HG03521 (cell line): ENCODE results near the gene GMPR2.

Experiments used
- ATAC-seq: cut with Tn5 transposase; IDR thresholded peaks from one replicate; pipeline ENCODE4 v1.9.1; 2021; ENCODE audit warnings: mild to moderate bottlenecking, moderate library complexity; ENCODE audit not compliant: unreplicated experiment

Gene GMPR2

DNA sequence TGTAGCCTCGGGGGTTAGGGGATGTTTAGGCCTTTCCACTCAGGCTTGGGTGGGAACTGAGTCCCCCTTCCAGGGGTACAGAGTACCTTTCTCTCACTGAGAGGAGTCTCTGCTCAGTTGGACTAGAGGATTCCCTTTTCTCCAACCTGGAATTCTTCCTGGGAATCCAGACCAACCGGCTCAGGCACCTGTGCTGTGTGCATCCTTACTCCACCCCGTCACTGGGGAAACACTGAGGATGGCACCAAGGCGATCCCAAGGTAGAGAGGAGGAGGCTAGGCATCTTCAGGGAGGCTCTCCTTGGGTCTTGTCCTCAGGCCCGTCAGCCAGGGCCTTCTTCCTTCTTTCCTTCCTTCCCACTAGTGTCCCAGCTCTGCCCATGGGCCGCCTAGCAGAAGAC lies 31.1 kb downstream of the GMPR2 start:
- ATAC-seq, result no peak

- ATAC-seq, result no peak
These were observed 31.6 kb downstream of the GMPR2 start for GRCh38 chr14:24264298-24264697.

DNA sequence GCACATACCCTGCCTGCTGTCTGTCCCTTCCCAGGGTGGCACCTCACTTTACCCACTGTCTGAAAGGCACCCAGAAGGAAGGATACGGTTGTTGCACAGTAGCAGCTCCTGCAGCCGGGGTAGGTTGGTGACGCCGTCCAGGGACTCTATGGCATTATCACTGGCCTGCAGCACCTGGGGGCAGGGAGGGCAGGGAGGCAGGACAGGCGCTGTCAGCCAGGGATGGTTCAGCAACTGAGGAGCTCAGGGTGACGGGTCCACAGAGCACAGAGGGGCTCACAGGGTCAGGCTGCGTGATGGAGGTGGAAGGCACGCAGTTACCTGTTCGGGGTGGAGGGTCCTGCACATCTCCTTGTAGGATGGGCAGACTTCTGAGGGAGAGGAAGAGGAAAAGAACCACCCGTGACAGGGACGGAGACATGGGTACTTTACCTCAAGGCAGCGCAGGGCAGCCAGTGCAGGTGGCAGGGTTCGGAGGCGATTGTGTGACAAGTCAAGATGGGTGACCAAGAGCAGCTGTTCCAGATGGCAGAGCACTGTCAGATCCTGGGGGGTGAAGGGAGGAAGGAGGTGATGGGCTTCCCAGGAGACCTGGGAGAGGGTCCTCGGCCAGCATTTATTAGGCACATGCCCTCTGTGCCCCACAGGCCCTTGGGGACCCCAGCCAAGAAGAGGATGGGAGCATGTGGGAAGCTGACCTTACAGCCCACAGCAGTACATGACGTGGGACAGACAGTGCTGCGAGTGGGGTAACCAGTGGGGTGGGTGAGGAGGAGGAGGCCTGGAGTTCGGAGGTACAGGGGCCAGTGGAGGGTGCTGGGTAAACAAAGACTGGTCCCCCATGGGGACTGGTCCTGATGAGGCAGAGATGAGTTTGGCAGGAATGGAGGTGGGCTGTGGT lies 33.9 kb downstream of the GMPR2 start:
- no peak for ATAC-seq

GRCh38 chr14:24267516-24267915 lies 34.8 kb downstream of the GMPR2 start:
- ATAC-seq, result no peak

DNA sequence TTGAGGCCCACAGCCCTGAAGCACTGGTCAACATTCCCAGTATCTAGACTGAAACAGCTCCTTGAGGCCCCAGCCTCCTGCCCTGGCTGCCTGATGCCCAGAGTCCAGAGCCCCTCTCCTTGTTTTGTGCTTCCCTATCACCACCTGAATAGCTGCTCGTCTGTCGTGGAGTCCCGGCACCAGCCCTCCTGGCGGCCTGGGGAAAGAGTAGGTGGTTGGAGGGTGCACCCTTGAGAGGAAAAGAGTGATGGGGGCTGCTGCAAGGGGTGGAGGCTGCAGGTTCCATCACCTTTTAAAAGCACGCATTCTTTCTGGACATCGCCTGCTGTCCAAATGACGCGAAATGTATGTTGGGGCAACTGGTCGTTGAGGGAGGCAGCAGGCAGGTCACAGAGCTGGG lies 35.5 kb downstream of the GMPR2 start:
- ATAC-seq, result no peak

GRCh38 chr14:24269368-24269767 lies 36.6 kb downstream of the GMPR2 start:
- ATAC-seq, result no peak

- no peak for ATAC-seq
These were observed 37.3 kb downstream of the GMPR2 start for GRCh38 chr14:24269910-24270536.

DNA sequence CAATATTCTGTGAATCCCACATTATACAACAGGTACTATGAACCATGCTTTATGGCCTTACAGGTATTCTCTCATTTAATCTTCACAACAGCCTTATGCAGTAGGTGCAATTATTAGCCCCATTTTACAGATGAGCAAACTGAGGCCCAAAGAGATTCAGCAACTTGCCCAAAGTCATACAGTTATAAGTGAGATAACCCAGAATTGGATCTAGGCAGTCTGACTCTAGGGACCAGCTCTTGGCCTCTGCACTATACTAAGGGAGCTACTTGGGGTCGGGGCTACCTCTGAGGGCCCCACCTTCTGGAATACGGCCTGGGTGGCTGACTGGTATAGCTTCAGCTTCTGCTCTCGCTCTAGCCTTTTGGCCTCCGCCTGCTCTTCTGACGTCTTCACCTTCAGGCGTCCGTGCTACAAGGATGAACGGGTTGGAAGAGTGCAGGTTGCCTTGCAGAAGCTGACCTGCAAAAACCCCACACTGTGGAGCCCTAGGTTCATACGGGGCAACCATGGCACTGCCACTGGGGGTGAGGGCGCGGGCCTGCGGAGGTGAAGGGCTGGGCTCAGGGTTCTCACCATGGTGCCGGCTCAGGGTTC lies 37.9 kb downstream of the GMPR2 start:
- ATAC-seq, result no peak

- ATAC-seq, result peak; percentile 87
These were observed 38.6 kb downstream of the GMPR2 start, which contains the start of gene RABGGTA for GRCh38 chr14:24271134-24271833. Gene RABGGTA, minus strand, starts transcription at chr14:24271597. Its CDS starts 482 bp downstream, at chr14:24271115.

DNA sequence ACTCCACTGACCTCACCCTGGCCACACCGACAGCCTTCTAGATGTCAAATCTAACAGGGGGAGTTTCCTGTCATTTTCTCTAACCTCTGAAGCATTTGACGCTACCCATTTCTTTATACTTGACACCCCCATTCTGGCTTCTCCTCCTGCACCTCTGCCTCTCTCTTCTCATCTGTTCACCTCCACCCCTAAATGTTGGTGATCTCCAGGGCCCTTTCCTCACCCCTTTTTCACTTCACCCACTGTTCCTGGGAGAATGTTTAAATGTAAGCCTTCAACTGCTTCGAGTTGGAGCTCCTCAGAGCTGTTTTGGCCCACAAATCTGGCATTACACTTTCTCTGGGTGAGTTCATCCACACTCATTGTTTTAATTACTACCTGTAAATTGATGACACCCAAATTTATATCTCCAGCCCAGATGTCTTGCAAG lies 39.1 kb downstream of the GMPR2 start:
- no peak for ATAC-seq

- no peak for ATAC-seq
These were observed 39.7 kb downstream of the GMPR2 start for GRCh38 chr14:24272467-24272866.

DNA sequence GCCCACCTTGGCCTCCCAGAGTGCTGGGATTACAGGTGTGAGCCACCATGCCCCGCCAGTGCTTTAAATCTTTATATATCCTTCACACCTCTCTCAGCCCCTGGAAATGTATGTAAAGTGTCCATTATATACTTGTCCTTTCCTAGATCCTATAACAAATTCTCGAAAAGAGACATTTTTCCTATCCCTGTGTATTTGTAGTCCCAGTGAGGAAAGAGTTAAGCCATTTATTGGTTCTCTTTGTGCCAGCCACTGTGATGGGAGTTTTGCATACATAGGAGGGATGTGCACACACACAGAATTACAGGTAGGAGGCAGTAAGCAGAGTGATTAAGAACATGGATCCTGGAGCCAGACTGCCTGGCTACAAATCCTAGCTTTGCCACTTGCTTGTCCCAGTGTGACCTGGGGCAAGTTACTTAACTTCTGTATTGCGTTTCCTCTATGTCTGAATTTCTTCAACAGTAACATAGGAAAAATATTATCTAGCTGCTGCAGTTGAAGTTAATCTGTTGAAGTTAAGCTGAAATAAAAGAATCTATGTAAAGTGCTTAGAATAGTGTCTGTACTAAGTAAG lies 40.8 kb downstream of the GMPR2 start:
- no peak for ATAC-seq

- ATAC-seq, result peak; percentile 19
These were observed 41.4 kb downstream of the GMPR2 start for GRCh38 chr14:24274101-24274543.

GRCh38 chr14:24277071-24277470 lies 44.3 kb downstream of the GMPR2 start:
- no peak for ATAC-seq

GRCh38 chr14:24277606-24278321 lies 45.0 kb downstream of the GMPR2 start:
- ATAC-seq, result no peak

- no peak for ATAC-seq
These were observed 45.7 kb downstream of the GMPR2 start for GRCh38 chr14:24278424-24278823.

GRCh38 chr14:24279301-24280186 lies 46.8 kb downstream of the GMPR2 start:
- ATAC-seq, result no peak

GRCh38 chr14:24280797-24281460 lies 48.2 kb downstream of the GMPR2 start:
- no peak for ATAC-seq

DNA sequence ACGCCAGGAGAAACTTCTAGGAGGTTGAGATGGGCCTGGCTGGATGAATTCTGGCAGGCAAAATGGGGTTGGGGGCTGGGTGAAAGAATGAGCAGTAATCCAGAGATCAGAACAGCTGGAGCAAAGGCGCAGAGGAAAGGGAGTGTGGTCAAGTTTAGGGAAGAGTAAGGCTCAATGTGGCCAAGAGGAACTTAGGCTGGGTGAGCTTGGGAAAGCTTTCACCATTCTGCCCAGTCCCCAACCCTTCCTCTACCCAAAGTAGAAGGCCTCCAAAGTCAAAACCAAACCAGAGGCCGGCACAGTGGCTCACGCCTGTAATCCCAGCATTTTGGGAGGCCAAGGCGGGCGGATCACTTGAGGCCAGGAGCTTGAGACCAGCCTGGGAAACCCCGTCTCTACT lies 48.9 kb downstream of the GMPR2 start:
- no peak for ATAC-seq
